ENCODE results near the gene HLA-B.

DNA sequence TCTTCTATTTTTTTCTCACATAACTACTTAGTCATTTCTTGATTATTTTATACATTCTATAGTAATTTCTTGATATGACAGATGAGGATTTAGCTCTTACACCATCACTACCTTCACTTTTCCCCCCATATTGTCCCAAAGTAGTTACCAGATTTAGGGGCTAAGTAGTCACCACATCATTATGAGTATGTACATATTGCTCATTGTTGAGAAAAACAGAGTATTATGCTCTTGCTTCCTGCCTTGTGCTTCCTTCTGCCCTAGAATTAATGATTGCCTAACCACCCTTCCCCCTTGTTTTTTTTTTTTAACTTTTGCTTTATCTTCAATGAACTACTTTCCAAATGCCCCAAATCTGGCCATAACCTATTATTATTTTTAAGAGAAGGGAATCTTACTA lies 6.8 kb upstream of the HLA-B start:
- TF ChIP-seq, protein P1, sequence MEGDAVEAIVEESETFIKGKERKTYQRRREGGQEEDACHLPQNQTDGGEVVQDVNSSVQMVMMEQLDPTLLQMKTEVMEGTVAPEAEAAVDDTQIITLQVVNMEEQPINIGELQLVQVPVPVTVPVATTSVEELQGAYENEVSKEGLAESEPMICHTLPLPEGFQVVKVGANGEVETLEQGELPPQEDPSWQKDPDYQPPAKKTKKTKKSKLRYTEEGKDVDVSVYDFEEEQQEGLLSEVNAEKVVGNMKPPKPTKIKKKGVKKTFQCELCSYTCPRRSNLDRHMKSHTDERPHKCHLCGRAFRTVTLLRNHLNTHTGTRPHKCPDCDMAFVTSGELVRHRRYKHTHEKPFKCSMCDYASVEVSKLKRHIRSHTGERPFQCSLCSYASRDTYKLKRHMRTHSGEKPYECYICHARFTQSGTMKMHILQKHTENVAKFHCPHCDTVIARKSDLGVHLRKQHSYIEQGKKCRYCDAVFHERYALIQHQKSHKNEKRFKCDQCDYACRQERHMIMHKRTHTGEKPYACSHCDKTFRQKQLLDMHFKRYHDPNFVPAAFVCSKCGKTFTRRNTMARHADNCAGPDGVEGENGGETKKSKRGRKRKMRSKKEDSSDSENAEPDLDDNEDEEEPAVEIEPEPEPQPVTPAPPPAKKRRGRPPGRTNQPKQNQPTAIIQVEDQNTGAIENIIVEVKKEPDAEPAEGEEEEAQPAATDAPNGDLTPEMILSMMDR (IDR thresholded peaks at IDR 0.05): no peak
- TF ChIP-seq ZFX (IDR thresholded peaks at IDR 0.05; ENCODE audit: borderline replicate concordance): no peak

All from 22Rv1 (cell line).